KG1 (cell line): ENCODE data around the gene HORMAD2.

Experiments
- DNase-seq: peaks from one replicate; lab custom pipeline; 2025; lab: John Stamatoyannopoulos, UW

HORMAD2 gene

DNA sequence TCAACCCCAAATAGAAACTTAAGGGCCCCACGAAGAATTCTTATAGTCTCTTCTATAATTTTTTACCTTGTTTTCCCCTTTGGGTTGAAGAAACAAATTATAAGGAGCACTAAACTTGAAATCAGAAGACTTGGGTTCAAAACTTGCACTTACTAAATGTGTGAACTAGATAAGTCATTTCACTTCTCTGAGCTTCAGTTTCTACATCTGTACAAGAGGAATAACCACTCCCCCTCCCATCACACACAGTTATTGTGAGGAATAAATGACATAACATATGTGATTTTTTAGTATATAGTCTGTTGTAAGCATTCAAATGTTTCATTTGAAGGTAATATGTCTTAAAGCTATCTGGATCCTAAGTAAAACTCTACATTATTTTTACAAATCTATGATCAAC, 87.5 kb downstream of the HORMAD2 start:
- no peak for DNase-seq

DNA sequence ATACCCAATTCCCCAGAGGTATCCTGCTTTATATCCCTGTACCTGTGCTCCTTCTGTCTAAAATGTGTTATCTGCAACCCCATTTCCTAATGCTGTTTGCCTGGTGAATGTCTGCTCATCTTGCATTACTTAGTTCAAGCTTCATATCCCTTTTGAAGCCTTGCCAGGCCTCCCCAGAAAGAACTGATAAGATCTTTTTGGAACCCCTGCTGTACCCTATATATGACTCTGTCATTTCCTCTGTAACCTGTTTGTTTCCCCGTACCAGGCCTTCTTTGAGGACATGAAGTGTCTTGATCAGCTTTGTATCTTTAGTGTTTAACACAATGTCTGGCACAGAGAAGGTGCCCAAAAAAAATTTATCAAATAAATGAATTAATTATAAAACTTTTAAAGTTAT, 88.7 kb downstream of the HORMAD2 start:
- DNase-seq = no peak

DNA sequence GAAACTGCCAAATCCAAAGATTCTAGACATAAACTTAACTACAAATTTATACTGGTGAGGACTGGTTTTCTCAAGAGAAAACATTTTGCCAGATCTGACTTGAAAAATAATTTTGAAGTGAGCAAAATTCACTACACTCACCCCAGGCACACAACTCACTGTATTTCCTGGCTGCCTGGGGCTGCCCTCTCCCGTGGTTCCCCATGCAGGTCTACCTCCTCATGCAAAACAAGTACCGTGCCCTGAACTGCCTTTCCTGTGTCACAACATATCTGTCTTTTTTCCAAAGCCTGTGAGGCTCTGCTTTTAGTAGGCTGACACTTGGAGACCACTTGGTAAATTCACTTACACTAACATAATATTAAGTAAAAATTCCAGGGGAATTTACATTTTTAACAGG, 89.9 kb downstream of the HORMAD2 start:
- no peak for DNase-seq

DNA sequence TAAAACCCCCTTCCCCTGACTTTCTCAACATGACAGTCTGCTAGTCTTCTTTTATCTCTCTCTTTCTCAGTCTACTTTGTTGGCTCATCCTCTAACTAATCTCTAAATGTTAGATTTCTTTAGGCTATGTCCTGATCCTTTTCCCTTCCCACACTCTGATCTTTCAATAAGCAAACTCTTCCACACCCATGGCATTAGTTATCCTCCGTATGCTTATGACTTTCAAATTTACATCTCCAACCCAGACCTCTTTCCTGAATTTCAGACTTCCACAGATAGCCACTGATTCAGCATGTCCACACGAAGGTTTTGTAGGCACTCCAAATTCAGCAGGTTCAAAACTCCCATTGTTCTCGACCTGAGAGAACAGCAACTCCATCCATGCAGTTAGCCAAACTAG, 90.7 kb downstream of the HORMAD2 start:
- no peak for DNase-seq

DNA sequence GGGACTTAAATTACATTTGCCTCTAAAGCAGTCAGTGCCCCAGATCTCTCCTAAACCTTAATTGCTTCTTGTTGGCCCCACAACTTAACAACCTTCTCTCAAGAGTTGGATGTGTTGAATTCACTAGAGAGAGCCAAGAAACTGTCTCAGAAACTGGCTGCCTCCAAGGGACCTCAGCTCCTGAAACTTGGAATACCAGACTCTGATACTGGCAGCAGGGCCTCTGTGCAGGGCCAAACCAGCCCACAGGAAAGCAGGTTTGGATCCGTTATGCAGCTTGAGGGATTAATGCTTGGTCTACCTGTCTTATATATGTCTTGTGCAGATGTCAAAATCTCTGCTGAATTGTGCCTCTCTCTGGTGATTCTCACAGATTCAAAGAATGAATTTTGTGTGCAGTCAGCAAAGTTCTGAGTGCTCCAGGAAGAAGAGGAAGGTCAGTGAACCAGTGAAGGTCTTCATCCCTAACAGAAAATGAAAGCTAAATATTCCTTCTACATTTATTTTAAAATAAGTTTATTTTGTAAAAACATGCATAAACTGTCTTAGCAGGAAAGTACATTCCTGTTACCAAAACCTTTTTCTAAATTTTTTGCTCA, 95.5 kb downstream of the HORMAD2 start:
- no peak for DNase-seq

DNA sequence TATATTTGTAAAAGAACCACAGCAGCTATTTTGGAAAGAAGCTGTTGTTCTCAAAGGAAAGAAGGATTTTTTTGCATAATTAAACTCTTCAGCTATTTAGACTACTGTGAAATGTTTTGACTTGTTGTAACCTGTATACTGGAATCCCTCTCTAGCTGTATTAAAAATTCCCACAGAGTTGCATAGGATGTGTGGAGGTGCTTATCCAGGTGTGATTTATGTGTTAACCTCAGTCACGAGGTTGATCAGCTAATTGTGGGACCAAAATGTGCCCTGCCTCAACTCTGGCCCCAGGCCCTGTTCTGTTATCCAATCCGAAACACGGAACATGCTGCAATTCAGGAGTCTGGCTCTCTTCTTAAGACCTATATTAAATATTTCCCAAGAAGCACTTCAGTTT, 96.2 kb downstream of the HORMAD2 start:
- DNase-seq = no peak

DNA sequence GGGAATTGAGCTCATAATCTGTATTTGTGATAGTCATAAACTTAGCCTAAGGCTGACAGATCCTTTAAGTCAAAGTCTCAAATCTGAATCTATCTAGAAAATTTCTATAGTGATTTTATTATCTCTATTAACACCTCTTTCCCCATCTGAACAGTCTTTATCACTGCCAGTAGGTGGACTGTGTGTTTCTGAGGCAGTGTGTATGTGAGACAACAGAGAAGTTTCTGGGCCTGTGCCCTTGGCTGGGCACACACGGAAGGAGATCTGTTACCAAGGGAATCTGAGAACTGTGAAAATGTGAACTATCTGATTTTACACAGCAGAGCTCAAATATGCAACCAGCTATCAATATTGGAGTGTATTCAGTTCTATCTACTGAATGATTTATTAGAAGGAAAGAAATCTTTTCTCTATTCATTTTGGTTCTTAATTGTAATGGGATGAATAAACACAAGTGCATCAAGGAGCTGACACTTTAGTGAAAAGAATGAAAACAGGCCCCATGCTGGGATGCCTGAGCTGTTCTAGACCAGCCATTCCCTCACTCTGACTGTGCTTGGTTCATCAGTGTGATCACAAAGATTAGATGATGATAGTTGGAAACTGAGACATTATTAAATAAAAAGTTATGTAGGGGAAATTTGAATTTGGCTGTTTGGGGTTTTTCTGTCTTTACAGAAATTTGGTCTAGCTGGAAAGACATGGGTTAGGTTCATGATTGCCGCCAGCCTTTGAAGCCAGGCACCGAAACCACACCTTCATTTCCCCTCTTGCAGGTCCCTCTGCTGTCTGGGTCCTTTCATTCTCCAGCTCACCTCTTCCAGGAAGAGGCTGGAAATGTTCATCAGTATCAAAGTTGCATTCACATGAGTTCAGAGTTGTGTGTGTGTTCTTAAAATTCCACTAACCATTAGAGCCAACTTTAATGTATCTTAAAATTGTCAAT, 98.2 kb downstream of the HORMAD2 start:
- DNase-seq = no peak

DNA sequence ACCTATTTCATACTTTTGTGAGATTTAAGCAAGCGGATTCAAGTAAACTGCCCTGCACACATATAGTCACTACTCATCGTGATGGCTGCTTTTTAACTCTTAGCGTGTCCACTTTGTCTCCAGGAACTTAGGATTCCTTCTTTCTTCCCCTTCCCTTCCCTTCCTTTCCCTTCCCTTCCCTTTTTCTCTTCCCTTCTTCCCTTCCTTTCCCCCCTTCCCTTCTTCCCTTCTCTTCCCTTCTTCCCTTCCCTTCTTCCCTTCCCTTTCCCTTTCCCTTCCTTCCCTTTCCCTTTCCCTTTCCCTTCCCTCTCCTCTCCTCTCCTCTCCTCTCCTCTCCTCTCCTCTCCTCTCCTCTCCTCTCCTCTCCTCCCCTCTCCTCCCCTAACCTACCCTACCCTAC, 100.4 kb downstream of the HORMAD2 start:
- DNase-seq = no peak

DNA sequence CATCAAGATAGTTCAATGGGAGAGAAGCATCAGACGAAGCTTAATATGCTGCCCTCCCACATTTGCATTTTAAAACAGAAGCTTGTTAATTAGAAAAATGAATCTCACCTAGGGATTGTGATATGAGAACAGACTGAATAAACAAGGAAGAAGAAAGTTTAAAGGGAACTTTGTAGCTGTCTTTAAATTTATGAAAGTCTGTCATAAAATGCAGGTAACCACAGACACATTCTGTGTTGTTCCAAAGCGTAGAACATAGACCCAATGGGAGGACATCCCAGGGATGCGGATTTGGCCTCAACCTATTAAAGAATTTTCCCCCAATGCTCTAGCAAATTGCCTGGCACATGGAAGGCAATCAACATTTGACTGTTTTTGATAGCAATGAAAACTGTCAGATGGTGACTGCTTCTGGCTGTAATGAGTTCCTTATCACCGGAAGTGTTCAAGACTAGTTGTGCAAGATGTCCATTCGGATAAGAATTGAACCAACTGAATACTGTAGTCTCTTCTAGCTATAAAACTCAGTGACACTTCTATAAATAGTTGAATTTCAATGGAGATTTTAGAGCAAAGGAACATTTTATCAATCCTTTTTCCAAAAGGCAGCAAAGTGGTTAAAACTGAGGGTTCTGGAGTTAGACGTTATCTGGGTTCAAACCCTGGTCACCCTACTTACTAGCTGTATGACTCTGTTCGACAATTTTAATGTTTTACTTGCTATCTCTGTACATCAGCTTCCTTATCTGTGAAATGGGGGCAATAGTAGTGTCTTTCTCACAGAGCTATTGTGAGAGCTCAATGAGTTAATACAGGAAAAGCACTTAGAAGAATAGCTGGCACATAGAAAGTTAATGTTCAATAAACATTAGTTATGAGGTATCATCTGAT, 101.4 kb downstream of the HORMAD2 start:
- DNase-seq = no peak

DNA sequence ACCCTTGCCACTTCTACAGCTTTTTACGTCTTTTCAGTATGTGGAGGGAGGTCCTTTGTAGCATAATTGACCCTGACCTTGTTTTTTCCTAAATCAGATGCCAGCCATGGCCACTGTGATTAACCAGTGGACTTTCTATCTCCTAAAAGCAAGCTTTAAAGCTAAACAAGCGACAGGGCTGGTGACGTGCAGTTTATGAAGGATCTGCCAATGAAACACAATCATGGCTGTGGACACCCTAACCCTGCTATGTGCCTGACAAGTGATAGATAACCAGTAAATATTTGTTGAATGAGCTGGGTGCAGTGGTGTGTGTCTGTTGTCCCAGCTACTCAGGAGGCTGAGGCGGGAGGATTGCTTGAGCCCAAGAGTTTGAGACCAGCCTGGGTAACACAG, 102.1 kb downstream of the HORMAD2 start:
- DNase-seq = no peak

DNA sequence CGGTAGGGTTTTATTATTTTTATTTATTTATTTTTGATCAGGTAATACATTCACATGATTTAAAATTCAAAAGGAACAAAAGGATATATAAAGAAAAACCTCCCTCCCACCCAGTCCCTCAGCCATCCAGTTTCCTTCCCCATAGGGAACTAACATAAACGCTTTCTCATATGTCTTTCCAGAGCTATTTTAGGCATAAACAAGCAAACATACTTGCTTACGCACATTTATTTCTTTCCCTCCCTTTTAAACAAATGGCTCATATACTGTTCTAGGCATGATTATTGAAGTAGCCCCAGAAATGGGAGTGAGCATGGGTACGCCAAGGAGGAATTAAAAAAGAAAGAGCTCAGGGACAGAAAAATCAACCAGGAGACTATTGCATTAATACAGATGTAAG, 102.6 kb downstream of the HORMAD2 start:
- DNase-seq = no peak

DNA sequence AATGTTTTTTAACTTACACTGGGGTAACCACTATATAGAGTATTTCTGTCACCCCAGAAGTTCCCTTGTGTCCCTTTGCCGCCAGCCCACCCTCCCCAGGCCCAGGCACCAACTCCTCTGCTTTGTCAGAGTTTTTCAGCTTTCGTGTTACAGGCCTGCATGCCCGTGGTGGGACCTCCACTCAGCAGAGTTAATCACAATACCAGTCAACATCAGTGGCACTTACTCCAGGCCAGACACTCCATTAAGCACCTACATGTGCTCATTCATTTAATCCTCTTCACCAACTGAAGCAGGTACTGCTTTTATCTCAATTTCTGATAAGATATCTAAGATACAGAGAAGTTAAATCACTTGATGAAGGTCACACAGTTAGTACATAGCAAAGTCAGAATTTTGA, 103.0 kb downstream of the HORMAD2 start:
- DNase-seq = no peak

DNA sequence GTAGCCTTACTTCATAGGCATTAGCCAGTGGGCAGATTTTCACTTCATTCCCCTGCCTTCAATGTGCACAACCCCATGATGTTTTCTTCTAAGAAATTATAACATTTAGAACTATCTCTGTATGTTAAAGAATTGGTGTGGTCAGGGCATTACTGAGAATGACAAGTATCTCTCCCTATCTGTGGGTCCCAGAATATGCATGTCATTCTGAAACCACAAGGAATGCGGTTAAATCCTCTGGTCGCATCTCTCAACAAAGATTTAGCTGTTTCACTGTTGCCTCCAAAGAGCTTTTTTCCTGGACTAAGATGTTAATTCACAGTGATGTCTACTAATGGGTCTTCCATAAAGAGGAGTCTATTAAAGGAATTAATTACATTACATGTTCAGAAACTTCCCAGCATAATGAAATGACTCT, 103.6 kb downstream of the HORMAD2 start:
- no peak for DNase-seq

DNA sequence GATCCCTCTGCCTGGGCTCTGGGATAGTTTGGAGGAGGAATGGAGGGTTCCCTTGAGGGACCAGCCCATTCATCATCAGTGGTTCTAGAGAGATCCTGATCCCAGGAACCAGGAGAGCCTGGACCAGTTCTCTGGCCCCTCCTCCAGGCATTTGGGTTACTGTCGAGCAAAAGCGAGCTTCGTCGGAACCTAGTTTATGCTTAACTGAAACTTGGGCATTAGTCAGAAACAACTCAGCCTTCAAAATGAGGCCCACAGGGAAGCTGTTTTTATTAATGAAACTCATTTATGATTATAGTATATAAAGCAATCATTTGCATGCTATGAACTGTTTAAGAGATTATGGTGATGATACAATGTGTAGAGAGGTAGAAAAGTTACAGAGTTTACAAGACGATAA, 104.9 kb downstream of the HORMAD2 start:
- no peak for DNase-seq

DNA sequence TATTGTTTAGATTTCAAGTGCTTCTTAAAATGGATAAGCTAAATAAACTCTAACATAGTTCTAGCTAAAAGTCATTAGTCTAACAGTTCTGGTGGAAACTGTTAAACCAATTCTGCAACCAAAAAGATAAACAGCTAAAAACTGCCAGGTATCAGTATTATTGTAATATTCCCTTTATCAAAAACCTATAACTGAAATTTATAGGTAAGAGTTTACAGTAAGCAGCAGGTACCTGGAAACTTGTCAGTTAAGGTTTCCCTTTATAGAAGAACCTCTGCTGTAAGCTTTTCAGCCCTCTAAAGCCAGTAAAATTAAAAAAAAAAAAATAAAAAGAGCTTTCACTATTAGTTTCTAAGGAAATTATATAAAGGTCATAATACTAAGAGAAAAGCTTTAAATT, 105.3 kb downstream of the HORMAD2 start:
- no peak for DNase-seq

DNA sequence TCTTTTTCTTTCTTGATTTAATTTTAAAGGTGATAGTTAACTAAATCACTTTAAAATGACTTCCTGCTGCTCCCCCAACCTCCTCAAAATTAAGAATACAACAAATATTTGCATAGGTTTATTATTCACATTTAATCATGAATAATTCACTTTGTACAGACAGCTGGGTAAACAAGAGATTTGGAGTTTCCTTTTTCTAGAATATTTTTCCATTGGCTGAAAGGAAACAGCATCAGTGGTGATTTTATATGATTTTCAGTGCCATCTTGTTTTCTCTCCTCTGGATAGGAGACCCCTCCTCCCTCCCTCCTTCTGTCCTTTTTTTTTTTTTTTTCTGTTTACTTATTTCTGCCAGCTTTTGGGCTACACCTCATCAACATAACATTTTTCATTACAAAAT, 105.8 kb downstream of the HORMAD2 start:
- DNase-seq = no peak

DNA sequence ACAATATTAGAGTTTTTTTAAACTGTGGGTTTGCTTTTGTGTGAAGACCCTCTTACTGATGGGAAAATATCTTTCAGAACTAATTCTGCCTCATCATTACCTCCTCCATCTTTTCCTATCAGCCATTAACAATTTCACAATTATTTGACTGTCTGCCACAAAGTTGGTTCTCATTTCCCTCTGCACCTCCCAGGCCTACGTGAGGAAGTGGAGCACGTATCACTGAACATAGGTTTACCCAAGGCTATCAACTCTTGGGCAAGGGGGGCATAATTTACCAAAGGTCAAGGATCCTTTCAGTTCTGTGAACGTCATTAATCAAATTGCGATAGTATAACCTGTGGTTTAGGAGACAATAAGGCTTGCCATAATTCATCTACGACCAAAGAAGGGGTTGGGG, 106.2 kb downstream of the HORMAD2 start:
- no peak for DNase-seq

DNA sequence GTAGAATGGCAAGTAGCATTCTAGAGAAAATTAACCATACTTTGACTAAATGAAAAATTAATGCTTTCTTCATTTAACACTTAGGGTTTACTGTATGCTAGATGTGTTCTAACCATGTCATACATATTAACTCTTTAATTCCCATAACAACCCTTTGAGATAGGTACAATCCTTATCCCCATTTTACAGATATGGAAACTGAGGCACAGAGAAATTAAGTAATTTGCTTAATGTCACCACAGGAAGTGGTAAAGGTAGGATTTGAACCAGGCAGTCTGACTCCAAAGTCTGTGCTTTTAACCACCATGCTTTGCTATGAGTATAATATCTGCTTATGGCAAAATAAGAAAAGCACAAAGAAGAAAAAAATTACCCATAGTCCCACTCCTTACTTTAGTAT, 106.8 kb downstream of the HORMAD2 start:
- DNase-seq = no peak

DNA sequence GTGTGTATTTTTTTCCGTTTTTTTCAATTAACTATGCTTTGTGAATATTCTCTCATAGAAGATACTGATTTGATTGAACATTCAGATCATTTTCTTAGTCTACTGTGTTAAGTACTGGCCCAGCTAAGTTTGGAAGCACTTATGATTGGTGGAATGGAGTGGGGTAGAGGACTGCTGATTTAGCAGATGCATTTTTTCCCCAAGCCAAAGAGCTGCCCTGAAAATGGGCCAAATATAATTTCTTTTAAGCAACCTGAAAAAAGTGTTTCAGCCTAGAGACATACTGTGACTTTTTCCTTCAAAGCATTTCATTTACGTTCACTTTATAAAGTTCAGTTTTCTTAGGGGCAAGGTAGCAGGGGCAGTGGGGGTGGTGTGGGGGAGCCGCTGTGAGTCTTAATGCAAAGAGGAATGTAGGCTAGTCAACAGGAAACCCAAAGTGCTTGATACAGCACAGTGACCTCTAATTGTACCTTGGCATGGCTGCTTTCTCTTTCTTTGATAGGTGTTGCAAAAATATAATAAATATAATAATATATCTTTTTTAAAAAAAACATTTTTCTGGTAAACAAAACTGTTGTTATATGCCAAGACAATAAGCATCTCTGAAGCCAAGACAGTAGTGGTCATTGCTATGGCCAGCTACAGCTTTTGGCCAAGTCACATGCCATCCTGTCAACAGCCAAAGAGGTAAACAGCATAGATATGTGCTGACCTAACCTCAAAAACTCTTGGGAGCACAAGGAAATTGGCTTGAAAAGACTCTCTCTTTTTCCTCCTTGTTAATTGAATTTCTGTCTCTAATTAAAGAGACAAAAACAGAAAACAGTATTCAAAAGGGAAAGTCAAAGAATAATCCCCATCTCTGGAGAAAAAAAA, 107.5 kb downstream of the HORMAD2 start:
- no peak for DNase-seq

DNA sequence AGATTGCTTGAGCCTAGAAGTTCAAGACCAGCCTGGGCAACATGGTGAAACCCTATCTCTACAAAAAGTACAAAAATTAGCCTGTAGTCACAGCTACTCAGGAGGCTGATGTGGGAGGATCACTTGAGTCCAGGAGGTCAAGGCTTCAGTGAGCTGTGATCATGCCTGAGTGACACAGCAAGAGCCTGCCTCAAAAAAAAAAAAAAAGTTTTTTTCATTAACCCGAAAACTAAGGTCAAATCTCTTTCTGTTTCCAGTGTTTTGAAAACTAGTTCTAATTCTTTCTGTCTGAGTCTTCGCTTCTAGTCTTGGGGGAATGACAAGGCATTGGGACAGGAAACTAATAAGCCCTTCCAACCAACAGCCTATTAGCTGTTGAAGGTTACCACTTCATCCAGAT, 108.6 kb downstream of the HORMAD2 start:
- no peak for DNase-seq

DNA sequence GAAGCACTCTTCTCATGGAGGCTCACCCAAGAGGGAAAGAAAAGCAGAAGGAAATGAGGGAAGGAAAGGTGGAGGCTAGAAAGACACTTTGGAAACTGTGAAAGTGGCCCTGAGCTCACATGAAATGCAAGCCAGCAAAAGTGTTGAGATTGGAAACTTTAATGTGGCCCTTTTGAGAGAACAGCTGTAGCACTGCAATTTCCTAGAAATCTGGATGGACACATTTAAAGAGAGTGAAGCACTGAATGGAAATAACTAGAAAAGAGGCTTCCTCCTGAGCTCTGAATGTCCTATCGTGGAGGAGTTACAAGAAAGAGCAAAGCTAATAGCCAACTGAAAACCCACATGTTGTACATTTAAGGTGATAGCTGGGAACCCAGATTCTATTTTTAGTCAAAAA, 110.3 kb downstream of the HORMAD2 start:
- DNase-seq = no peak
